EH (cell line): ENCODE data around the gene VPS13D.

Experiments used
- DNase-seq: peaks from one replicate; pipeline ENCODE4 v3.0.0-alpha.2; 2015; ENCODE audit warnings: low read depth

The VPS13D gene

DNA sequence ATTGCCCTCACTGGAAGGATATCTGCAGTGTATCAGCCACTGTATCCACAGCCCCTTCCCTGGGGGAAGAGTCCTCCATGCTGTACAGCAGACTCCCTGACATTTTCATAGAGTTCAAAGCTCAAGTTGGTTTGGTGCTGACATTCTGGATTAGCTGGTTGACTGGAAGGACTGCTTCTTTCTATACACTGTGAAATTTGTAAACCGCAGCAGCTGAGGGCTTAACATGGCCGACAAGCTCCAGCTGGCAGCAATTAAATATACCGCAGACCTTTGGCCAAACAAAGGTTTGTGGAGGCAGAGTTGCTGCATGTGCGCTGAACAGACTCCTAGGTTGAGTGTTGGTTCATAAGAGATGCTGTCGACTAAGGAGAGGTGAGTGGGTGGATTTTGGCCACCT is 261.8 kb downstream of the VPS13D start:
- peak; percentile 26 for DNase-seq

- DNase-seq = no peak
Measured at GRCh38 chr1:12495725-12496124, 265.9 kb downstream of the VPS13D start.

DNA sequence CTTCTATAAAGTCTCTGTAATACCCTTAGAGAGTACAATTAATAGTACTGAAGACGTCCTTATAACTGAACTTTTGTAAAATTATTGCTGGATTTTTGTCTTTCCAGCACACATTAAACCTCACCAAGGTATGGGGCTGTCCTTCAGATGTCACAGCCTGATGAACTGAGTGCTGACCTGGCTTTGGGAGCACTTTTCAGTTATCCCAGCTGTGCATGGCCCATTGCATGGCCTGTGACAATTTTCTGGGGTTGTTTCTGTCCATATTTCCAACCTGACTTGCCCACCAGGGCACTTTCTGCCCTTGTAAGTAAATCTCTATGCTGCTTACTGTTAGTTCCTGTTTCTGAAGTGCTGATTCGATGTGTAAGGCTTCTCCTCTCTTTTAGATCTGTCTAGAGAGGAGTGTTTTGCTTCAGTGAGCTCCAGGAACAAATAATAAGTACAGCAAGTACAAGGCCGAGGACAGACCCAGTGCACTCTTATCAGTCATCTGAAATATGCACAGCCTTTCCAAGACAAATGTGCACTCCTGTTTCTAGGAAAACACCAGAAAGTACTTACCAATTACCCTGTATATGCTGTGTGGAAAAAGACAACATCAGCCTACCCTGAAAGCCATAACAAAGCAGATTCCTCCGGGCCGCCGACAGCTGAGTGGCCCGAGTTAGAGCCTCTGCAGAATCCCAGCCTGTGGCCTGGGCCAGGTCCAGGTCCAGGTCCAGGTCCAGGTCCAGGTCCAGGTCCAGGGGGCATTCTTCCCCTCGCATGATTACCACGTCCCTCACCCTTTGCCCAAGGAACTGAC is 266.5 kb downstream of the VPS13D start:
- DNase-seq = peak; percentile 40

- peak; percentile 27 for DNase-seq
Measured at GRCh38 chr1:12499539-12500240, 269.9 kb downstream of the VPS13D start.

DNA sequence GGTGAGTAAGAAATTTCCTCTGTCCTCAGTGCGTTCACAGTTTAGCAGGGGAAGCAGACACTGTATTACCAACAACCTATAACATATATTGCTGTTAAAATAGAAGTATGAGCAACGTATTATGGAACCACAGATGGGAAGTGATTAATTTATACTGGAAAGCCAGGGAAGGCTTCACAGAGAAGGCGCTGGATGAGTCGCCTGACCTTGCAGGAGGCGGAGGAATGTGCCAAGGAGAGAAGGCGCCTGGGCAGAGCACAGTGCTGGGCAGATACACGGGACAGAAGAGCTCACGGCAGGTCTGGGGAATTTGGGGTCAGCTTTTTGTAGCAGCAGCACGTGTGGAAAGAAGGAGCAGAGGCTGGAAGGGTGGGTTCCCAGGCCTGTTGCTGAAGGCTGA is 271.8 kb downstream of the VPS13D start:
- peak; percentile 69 for DNase-seq

DNA sequence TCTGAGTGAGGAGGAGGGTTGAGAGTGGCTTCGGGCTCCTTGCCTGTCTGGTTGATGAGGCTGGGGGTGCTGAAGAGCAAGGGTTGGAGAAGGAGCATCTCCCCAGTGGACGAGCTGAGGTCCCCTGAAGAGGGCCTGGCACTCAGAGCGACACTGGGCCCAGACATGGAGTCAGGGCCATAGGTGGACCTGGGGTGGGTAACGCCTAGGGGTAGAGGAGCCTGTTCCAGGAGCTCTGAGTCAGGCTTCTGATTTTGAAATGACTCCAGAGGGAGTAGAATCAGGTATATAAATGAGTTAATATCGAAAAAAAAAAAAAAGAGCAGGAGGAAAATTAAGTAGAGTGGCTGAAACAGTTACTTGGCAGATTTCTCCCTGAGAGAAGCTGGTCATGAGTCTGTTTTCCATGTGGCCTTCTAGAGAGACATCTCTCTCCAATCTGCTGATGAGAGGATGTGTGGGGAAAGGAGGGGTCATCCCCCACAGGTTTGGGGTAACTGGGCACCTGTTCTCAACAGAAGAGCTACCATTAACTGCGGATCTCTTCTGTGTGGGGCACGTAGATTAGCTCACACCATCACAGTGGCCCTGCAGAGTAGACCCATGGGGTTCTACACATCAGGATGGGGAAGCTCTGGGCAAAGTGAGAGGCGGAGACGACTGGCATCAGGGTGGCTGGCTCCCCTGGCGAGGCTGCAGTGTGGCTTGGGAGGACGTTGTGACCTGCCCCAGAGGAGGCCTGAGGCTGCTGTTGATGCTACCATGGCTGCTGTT is 272.7 kb downstream of the VPS13D start:
- DNase-seq = no peak

- no peak for DNase-seq
Measured at GRCh38 chr1:12503709-12504108, 273.9 kb downstream of the VPS13D start.

DNA sequence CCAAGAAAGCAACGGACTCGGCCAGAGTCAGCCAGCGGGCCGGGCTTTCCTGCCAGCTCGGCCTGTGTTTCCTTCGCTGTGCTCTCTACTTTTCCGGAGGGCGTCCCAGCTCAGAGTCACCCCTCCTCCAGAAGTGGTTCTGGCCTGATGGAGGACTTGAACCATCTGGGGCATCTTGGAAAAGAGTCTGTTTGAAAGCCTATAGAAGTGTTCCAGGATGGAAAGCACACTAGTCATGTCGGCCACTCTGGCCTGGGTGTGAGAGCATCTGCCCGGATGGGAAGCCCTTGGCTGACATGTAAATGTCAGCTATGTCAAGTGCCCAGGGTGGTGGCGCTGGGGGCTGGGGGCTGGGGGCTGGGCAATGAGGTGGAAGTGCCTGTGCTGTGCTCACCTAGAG is 274.8 kb downstream of the VPS13D start:
- no peak for DNase-seq

- DNase-seq = no peak
Measured at GRCh38 chr1:12505231-12505630, 275.4 kb downstream of the VPS13D start.

GRCh38 chr1:12505639-12506280 is 275.9 kb downstream of the VPS13D start:
- DNase-seq = no peak

- no peak for DNase-seq
Measured at GRCh38 chr1:12506281-12507280, 276.8 kb downstream of the VPS13D start.

GRCh38 chr1:12507631-12508030 is 277.8 kb downstream of the VPS13D start:
- no peak for DNase-seq

DNA sequence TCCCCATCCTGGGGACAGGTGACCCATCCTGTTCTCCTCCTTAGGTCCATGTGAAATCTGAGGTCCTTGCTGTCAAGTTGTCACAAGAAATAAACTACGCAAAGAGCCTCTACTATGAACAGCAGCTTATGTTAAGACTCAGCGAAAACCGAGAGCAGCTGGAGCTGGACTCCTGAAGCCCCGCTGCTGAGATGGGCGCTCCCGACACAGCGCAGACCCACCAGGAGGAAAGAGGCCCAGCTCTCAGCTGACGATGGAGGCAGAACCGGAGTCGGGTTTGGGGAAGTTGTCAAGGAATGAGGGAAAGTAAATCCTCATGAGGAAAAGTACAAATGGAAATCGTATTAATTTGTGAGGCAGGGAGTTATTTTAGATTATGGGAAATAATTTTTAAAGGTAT is 279.0 kb downstream of the VPS13D start:
- DNase-seq = no peak

- no peak for DNase-seq
Measured at GRCh38 chr1:12511128-12511484, 281.3 kb downstream of the VPS13D start.

DNA sequence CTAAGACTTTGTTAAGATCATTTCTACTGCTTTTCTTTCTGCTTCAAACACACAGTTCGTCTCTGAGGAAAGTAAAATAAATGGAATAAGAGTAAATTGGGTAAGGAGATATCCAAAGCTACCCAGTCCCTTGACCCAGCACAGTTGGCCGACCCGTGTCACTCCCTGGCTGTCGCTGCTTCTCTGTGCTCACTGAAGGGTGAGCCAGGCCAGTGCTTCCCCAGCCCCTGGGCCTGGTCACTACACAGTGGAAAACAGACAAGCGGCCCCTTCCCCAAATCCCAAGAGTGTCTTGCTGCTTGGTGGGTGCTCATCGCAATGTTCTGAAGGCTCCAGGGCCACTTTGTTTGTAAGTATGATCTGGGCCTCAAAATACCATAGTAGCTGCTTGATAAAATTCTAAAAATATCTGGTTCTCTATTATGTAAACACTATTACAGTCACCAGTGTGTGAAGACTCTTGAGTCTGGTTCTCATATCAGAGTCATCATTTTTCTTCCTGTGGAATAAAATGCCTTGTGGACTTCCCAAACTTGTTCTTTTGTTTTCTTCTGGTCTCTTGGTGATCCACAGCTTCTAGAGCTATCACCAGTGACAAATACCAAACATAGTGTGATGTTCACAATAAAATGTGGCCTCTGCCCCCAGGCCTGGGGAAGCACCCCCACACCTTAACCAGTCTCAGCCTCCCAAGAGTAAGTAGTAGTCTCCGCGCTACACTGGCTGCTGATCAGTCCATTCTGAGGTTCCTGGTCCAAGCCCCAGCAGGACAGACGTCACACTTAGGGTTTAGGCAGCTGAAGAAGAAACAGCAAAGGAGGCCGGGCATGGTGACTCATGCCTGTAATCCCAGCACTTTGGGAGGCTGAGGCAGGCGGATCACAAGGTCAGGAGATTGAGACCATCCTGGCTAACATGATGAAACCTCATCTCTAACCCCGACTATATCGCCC is 282.0 kb downstream of the VPS13D start:
- peak; percentile 76 for DNase-seq

DNA sequence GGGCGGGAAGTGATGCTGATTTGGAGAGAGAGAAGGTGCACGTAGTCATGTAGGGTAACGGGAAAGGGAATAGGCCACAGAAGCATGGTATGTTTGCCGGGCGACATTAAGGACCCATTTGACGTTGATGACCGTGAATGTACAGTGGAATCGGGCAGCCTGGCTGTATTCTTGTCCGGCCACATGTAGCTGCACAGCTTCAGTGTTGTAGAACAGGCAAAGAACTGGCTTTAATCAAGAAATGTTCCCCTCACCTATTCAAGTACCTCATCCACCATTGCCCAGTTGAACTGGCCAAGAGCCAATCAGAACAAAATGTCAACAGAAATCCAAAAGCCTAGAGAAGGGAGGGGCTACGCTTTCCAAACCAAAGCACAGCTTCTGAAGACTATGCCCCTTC is 283.4 kb downstream of the VPS13D start:
- DNase-seq = no peak

DNA sequence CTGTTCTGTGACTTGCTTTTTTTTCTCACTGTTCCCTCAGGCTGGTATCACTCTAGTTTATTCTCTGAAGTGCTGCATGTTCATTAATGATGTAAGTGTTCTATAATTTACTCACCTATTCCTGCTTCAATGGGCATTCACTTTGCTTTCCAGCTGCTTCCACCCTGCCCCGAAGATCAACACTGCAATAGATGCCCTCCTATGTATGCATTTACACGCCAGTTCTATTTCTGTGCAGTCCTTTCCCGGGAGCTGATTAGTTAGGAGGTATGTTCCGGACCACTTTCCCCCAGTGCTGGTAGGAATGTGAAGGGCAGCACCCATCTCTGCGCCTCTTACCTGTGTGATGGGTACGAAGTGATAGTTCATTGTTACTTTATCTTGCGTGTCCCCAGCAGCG is 284.8 kb downstream of the VPS13D start:
- DNase-seq = no peak

- DNase-seq = no peak
Measured at GRCh38 chr1:12515234-12515633, 285.4 kb downstream of the VPS13D start.

DNA sequence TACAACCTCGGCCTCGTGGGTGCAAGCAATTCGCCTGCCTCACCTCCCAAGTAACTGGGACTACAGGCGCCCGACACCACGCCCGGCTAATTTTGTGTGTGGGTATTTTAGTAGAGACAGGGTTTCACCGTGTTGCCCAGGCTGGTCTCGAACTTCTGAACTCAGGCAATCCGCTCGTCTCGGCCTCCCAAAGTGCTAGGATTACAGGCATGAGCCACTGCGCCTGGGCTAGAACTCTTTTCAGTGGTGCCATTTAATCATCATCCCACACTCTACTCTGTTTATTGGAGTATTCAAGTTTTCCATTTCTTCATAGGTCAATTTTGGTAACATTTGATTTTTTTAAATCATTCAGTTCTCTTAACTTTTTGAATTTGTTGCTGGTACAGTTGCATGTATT is 286.9 kb downstream of the VPS13D start:
- DNase-seq = no peak
